ENCODE measurements around the gene CATSPERD.
"Not testable (repeated sequence)": the region's sequence is repeated elsewhere in the genome, so short reads cannot be mapped to it uniquely, and the experiment has no call there.

The CATSPERD gene

DNA sequence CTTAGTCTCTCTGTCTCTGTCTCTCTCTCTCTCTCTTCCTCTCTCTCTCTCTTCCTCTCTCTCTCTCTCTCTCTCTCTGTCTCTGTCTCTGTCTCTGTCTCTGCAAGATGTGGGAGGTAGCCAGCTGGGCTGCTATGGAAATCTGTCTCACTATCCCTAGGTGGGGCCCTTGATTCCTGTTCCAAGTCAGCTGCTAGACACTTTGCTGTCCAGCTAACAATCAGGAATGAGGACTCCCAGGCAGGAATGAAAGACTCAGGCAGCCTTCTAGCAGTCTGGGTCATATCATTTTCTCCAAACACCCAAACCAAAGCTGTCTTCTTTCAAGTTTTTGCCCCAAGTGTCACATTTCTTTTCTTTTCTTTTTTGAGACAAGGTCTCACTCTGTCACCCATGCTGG, 23.2 kb downstream of the CATSPERD start:
- no peak for DNase-seq

DNA sequence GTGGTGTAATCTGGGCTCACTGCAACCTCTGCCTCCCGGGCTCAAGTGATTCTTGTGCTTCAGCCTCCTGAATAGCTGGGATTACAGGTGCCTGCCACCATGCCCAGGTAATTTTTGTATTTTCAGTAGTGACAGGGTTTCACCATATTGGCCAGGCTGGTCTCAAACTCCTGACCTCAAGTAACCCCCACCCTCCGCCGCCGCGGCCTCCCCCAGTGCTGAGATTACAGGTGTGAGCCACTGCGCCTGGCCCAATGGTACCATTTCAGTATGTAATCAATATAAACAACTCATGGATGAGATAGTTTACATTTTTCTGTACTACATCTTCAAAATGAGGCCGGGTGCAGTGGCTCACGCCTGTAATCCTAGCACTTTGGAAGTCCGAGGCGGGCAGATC, 24.6 kb downstream of the CATSPERD start:
- not testable (repeated sequence) for DNase-seq

GRCh38 chr19:5748920-5749319, 28.5 kb downstream of the CATSPERD start:
- DNase-seq = not testable (repeated sequence)

DNA sequence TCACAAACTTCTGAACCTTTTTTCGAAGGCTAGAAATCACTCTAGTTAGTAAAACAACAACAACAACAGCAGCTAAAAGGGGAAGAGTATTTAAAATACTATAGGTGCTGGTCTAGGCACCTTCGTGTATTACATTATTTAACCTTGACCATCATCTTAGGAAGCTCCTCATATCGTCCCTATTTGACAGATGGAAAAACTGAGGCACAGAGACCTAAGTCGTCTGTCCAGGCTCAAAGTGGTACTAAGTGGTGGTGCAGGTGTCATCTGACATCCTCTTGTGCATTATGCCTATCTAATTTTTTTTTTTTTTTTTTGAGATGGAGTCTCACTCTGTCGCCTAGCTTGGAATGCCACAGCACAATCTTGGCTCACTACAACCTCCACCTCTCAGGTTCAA, 29.1 kb downstream of the CATSPERD start:
- no peak for DNase-seq

DNA sequence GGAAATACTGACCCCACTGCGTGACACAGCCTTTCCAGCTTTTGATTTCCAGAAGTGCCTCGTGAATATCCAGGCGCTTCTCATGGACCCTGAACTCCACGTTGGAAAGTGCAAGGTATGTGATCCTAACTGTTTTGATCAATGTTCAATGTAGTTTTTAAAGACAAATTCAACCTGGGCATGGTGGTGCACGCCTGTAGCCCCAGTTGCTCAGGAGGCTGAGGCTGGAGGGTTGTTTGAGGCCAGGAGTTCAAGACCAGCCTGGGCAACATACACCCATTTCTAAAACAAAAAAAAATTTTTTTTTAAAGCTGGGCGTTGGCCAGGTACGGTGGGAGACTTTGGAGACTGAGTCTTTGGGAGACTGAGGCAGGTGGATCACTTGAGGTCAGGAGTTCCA, 31.3 kb downstream of the CATSPERD start:
- no peak for DNase-seq

DNA sequence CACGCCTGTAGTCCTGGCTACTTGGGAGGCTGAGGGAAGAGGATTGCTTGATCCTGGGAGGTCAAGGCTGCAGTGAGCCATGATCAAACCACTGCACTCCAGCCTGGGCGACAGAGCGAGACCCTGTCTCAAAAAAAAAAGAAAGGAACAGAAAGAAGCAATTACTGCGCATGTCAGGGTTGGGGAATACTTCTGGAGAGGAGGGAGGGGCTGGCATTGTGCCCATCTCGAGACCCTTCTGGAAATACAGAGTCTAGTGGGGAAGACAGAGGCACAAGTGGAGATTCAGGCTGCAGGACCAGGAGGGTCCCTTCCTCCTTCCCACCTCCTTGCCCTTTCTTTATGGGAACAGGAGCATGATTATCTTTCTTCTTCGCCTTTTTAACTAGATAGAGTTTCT, 33.3 kb downstream of the CATSPERD start:
- no peak for DNase-seq

DNA sequence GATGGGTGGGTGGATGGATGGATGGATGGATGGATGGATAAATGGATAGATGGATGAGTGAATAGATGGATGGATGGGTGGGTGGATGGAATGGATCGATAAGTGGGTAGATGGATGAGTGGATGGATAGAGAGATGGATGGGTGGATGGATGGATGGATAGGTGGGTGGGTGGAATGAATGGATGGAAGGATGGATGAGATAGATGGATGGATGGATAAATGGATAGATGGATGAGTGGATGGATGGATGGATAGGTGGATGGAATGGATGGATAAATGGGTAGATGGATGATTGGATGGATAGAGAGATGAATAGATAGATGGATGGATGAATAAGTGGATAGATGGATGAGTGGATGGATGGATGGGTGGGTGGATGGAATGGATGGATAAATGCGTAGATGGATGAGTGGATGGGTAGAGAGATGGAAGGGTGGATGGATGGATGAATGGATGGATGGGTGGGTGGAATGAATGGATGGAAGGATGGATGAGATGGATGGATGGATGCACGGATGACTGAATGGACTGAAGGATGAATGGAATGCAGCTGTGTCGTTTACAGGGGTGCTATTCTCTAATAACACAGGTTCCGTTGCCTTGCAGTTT, 42.3 kb downstream of the CATSPERD start:
- DNase-seq = no peak

DNA sequence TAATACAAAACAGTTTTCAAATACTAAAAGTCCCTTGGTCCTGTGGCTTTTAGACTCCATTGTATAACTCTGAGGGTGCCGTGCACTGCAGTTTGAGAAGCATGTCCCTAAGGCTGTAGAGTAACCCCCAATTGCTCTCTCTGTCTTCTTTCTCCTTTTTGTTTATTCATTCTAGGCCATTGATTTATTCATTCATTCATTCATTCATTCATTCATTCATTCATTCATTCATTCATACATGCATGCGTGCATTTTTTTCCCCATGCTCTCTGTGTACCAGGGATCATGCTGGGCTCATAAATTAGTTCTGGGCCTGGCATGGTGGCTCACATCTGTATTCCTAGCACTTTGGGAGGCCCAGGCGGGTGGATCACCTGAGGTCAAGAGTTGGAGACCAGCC, 44.8 kb downstream of the CATSPERD start:
- DNase-seq = no peak

GRCh38 chr19:5767949-5768348, 47.5 kb downstream of the CATSPERD start:
- DNase-seq = no peak

- DNase-seq = no peak
Measured at GRCh38 chr19:5772416-5772815, 52.0 kb downstream of the CATSPERD start.

GRCh38 chr19:5773276-5773675, 52.8 kb downstream of the CATSPERD start:
- no peak for DNase-seq

GRCh38 chr19:5774921-5775320, 54.5 kb downstream of the CATSPERD start:
- DNase-seq = no peak

GRCh38 chr19:5775668-5776309, 55.4 kb downstream of the CATSPERD start:
- no peak for DNase-seq

DNA sequence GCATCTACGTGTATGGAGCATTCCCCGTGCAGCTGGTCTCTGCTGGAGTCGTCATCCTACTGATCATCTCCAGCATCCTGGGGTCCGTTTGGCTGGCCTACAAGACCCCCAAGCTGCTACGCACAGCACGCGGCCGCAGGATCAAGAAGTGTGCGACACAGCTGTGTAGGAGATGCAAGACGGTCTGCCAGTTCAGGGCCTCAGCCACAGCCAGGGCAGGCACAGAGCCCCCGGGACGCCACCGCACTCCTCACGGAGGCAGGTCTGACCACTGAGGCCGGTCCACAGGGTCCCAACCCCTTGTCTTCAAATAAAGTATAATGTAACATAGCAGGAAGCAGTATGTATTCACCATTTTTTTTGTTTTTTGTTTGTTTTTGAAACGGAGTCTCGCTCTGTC, 58.0 kb downstream of the CATSPERD start:
- DNase-seq = no peak

GRCh38 chr19:5780916-5781315, 60.5 kb downstream of the CATSPERD start:
- DNase-seq = not testable (repeated sequence)

GRCh38 chr19:5782322-5782721, 61.9 kb downstream of the CATSPERD start:
- DNase-seq = no peak

GRCh38 chr19:5782945-5783919, 62.8 kb downstream of the CATSPERD start:
- DNase-seq = no peak

DNA sequence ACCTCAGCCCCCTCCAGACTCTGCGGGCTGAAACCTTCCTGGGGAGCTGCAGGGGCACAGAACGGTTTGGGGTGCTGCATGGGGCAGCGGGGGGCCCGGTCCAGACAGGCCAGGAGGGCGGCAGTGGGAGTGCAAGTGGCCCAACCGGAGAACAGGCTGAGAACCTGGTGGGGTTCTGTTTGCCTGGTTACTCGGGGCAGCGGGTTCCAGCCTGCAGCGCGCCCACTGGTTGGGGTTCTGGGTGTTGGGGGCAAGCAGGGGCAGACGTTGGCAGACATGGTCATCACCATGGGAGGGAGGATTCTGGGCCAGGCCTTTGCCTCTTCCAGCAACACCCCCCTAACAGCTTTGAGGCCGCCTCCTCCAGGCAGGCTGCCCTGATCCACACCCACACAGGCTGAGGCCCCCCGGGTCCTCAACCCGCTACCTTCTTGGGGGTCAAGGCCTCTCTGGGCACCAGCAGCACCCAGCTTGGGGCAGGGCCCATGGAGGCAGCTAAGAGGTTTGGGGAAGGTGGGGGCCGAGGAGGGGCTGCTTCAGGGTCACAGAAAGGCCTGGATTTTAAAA, 64.2 kb downstream of the CATSPERD start, which contains the start of gene PRR22:
PRR22 (minus strand) TSS at position 166 of the 567 bp plus-strand sequence; CDS start at position 80, 86 bp downstream.
- no peak for DNase-seq

DNA sequence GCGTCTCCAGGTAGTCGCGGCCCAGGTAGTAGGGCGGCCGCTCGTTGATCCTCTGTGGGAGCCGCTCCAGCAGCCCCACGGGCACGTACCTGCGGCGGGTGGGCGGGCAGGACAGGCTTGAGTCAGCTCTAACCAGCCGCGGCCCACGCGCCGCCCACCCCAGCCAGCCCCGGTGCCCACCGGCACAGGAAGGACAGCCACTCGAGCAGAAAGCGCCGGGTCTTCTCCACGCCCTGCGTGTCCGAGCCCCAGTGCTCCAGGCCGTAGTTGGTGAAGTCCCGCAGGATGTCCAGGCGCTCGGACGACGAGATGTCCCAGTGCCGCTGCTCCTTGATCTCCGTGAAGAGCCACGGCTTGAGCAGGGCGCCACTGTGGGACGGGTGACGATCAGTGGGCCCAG, 65.0 kb downstream of the CATSPERD start:
- DNase-seq = no peak

GRCh38 chr19:5786593-5787408, 66.4 kb downstream of the CATSPERD start:
- no peak for DNase-seq

DNA sequence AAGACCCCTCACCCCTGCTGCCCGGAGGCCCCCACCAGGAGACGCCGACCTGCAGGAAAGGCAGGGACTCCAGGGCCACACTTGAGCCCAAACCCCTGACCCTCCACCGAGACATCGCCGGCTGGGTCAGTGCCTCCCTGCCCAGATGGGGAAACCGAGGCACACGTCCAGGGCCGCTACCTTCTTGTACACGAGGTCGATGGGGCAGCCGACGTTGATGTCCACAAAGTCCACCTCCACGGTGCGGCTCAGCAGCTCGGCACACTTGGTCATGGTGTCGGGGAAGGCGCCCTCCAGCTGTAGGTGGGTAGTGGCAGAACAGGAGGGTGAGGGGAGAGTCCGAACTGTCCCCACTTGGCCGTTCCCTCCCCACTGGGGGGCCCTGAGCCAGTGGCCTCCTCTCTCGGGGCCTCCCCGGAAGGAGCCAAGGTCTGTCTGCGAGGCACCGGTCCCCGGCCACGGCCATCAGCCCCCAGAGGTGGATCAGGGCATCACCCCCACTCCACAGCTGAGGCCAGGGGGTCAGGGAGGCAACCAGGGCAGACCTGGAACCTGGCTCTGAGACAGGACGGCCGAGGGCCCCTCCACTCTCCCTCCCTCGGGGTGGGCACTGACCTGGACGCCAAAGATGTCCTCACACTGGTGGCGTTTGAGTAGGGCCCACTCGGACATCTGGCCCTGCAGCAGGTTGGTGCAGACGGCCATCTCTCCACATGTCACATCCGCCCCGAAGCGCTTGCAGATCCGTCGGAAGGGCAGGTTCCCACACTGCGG, 67.2 kb downstream of the CATSPERD start:
- DNase-seq = no peak

GRCh38 chr19:5788422-5788821, 68.0 kb downstream of the CATSPERD start:
- no peak for DNase-seq
